ACC112 (cell line): ENCODE measurements around the gene HCN3.

Experiments used
- H2AFZ ChIP-seq: fragments of 200-600 bp; sonication (generic); one replicate; pipeline ENCODE4 v1.6.0; 2017; ENCODE audit warnings: antibody characterized with exemption, low read length; ENCODE audit not compliant: unreplicated experiment
- H3K27ac ChIP-seq: fragments of 200-600 bp; sonication (generic); 2 replicates; pipeline ENCODE4 v1.5.1; 2014; ENCODE audit warnings: low read depth, mild to moderate bottlenecking, antibody characterized with exemption, low read length, moderate library complexity
- H3K27me3 ChIP-seq: fragments of 200-600 bp; sonication (generic); 2 replicates; pipeline ENCODE4 v1.6.1; 2014; ENCODE audit warnings: mild to moderate bottlenecking, antibody characterized with exemption, low read length, moderate library complexity, mixed read lengths; ENCODE audit not compliant: insufficient read depth
- H3K36me3 ChIP-seq: fragments of 200-600 bp; sonication (generic); 2 replicates; pipeline ENCODE4 v1.6.1; 2016; ENCODE audit warnings: mild to moderate bottlenecking, antibody characterized with exemption, low read length, moderate library complexity, mixed read lengths; ENCODE audit not compliant: insufficient read depth
- H3K4me1 ChIP-seq: fragments of 200-600 bp; sonication (generic); one replicate; pipeline ENCODE4 v1.6.1; 2016; ENCODE audit warnings: low read length, mixed read lengths; ENCODE audit not compliant: insufficient read depth, unreplicated experiment, control insufficient read depth
- H3K4me3 ChIP-seq: fragments of 200-600 bp; sonication (generic); 2 replicates; pipeline ENCODE4 v1.5.1; 2014; ENCODE audit warnings: mild to moderate bottlenecking, low read depth, low read length
- H3K79me2 ChIP-seq: fragments of 200-600 bp; sonication (generic); one replicate; pipeline ENCODE4 v1.6.0; 2016; ENCODE audit warnings: low read length; ENCODE audit not compliant: control insufficient read depth, unreplicated experiment, insufficient read depth

Gene HCN3

DNA sequence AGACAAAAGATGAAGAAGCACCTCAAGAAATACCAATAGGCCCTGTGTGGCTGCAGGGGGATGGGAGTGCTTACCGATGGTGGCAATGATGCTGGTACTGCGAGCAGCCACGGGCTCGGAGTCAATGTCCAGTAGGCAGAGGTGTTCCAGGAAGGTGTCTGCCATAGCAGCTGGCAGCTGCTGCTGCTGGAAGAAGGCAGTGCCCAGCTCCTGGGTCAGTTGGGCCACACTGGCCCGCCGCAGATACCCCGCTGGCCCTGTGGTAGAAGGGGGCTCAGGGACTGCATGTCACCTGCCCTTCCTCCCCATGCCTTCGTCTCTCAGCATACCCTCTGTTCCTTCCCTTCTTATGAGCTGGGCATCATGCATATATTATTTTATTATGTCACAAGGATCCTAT, 22.8 kb downstream of the HCN3 start:
- Histone ChIP-seq H2AFZ (no peak overlapping the region), H3K27ac (no peak overlapping the region), H3K79me2 (no peaks in the 10 kb centered on the region), H3K36me3 (no peaks in the 10 kb centered on the region), H3K4me1 (no peaks in the 10 kb centered on the region), H3K27me3 (peaks cover 27% of the 10 kb centered on the region), H3K4me3 (no peak overlapping the region)

DNA sequence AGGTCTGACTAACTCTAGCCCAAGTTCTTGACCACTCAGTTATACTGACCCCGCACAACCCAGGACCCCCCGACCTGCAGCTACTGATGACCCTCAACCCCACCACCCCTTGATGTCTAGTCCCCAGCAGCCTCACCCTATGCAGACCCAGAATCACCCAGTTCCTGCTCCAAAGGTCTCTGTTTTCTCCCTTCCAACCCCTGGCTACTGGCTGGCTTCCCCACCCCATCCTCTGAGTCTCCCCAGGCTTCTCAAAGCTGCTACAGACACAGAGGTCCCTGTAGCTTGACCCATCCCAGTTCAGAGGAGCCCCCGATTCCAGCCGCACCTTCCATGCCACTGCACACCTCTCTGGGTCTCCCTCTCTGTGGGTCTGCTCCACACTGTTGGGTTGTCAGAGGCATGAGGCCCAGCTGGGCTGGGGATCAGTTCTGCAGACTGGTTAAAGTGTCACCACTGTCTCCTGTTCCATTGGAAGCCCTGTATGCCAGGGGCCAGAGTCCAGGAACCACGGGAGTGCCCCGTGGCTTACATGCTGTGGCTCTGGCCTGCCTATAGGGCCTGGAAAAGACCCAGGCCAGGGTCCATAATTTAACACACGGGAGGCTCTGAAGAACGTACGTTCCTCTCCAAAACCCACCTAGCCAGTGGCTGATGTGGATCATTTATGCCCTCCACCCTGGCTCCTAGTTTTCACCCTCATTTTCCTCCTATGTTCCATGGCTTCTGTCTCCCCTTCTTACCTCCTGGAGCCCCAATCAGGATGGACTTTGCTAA, 23.5 kb downstream of the HCN3 start:
- Histone ChIP-seq H3K79me2 (no peaks in the 10 kb centered on the region), H3K27ac (no peak overlapping the region), H3K27me3 (peaks cover 20% of the 10 kb centered on the region), H2AFZ (no peak overlapping the region), H3K36me3 (no peaks in the 10 kb centered on the region), H3K4me1 (peaks cover under 1% of the 10 kb centered on the region), H3K4me3 (no peak overlapping the region)

DNA sequence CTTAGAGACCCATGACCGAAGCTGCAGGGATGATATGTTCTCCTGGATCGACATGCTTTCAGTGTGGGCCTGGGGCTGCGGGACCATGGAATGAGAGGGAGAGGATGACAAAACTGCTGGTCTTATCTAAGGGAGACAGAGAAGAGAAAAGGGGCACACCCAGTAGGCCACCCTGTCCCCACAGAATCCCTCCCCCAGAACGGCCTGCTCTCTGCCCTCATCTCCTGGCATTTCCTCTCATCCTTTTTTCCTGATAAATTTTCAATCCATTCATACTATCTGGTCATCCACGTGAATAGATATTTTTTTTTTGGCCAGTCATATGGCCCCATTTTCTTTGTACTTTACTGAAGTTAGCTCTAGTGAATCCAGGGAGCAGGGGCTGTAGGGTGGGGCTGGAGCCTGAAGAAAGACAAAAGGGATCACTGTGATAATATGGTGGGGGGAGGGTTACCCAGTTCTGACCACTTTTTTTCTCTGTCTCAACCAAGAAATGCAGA, 24.1 kb downstream of the HCN3 start, which contains the start of gene PKLR:
PKLR (minus strand) TSS at position 97 of the 500 bp plus-strand sequence; CDS start at position 54, 43 bp downstream.
- peaks cover 4% of the 10 kb centered on the region for H3K4me1 ChIP-seq
- no peaks in the 10 kb centered on the region for H3K36me3 ChIP-seq
- no peak within 1 kb of the TSS for H2AFZ ChIP-seq
- H3K79me2 ChIP-seq = no peaks in the 10 kb centered on the region
- H3K27me3 ChIP-seq = peaks cover 13% of the 10 kb centered on the region
- H3K27ac ChIP-seq = no peak within 1 kb of the TSS
- no peak within 1 kb of the TSS for H3K4me3 ChIP-seq

DNA sequence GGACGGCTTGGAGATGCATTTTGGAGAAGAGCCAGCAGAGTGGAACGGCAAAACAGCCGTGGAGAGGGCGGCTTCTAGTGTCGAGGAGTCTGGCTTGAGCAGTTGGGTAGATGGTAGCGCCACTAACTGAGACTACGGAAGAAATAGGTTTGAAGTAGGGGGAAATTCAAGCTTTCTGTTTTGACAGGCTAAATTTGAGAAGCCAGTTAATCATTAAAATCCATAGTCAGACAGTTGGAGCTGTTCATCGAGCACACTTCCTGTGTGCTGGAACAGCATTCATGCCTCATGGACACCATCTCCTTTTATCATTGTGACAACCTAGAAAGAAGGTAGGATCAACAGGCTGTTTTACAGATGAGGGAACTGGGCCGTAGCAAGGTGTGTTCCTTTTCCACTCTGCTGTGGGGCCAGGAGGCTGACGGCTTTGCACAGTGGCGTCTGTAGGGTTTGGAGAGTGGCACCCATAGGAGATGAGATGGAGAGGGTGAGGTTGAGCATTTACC, 27.3 kb downstream of the HCN3 start:
- no peak overlapping the region for H3K4me3 ChIP-seq
- no peaks in the 10 kb centered on the region for H3K36me3 ChIP-seq
- H3K27ac ChIP-seq = no peak overlapping the region
- H3K79me2 ChIP-seq = peaks cover 9% of the 10 kb centered on the region
- H3K27me3 ChIP-seq = no peaks in the 10 kb centered on the region
- H3K4me1 ChIP-seq = peaks cover 10% of the 10 kb centered on the region
- no peak overlapping the region for H2AFZ ChIP-seq

DNA sequence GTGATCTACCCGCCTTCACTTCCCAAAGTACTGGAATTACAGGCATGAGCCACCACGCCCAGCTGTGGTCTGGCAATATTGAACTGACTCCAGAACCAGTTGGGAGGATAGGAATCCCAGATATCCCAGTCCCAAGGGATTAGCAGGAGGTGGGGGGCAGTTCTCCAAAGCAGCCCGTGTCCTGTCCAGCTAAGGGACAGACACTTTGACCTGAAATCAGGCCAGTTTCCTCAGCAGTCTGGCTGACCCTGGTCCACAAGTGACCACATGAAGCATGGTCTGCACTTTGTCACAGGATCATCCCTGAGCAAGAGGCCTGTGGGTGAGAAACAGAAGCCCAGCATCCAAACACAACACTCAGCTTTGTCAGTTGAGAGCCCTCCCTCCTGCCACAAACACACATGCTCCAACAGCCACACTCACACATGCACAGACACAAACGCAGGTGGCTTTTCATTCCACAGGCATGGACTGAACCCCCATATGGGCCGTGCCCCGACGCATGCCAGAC, 28.7 kb downstream of the HCN3 start:
- Histone ChIP-seq H3K27ac (no peak overlapping the region), H3K4me3 (no peak overlapping the region), H3K36me3 (no peaks in the 10 kb centered on the region), H2AFZ (peak overlapping the region; percentile 3), H3K27me3 (no peaks in the 10 kb centered on the region), H3K79me2 (peaks cover 22% of the 10 kb centered on the region), H3K4me1 (peaks cover 20% of the 10 kb centered on the region)

DNA sequence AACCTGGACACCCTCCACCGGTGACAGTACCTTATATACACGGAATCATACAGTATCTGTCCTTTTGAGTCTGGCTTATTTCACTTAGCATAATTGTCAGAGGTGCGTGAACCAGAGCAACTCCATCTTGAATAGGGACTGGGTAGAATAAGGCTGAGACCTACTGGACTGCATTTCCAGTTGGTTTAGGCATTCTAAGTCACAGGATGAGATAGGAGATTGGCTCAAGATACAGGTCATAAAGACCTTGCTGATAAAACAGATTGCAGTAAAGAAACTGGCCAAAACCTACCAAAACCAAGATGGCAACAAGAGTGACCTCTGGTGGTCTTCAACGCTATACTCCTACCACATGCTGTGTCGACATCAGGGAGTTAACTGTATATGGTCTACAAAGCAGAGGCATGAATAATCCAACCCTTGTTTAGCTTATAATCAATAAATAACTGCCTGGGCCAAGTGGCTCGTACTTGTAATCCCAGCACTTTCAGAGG, 30.0 kb downstream of the HCN3 start:
- 0 out of 2 replicates have a peak overlapping the region, but pooled peaks have one; percentile 97 for H3K27ac ChIP-seq
- H3K4me1 ChIP-seq = peaks cover 24% of the 10 kb centered on the region
- peaks cover under 1% of the 10 kb centered on the region; the same call in 1 of the 2 replicates for H3K36me3 ChIP-seq
- no peaks in the 10 kb centered on the region for H3K27me3 ChIP-seq
- H3K4me3 ChIP-seq = no peak overlapping the region
- no peak overlapping the region for H2AFZ ChIP-seq
- H3K79me2 ChIP-seq = peaks cover 34% of the 10 kb centered on the region

DNA sequence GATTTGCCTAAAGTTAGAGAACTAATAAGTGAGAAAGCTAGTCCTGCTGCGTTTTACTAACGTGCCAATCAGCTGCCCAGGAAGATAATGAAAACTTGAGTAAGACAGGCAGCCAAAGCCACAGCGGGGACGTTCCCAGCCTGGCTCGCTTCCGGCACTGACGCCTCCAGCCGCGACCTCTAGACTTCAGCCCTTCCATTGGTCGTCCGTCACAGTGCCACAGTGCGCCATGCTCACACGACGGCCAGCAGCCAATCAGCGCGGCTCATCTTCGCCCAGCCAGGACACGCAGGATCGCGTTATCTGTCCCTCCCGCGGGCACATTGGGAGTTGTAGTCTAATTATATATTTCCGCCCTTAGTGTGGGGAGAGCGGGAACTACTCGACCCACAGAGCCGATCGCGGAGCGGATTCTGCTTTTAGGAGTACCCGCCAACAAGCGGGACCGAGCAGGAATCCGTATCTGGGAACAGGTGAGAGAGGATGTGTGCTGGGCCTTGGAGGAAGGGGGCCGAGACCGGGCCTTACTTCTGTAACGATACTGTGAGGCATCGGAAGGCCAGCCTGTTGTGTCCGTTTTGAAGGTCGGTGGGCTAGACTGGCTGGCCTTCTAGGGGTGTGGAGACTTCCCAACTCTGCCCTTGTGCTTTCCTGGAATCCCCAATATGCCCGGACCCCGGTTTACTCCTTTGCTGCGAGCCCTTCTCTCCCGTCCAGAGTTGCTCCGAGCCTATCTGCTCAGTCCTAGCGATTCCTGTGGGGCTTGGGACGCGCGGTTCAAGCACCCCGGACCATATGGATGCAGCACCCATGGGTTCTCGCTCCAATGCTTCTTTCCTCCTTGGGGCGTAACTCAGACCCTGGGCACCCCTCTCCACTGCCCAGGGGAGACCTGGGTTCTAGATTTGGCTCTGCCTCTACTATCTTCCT, 31.5 kb downstream of the HCN3 start, which contains the start of gene FDPS:
FDPS (plus strand) TSS at position 374 of the 930 bp plus-strand sequence. CDS start 924 bp downstream, outside the sequence.
- peaks cover 24% of the 10 kb centered on the region for H3K4me1 ChIP-seq
- H2AFZ ChIP-seq = peak within 1 kb of the TSS; percentile 91
- no peaks in the 10 kb centered on the region for H3K27me3 ChIP-seq
- H3K36me3 ChIP-seq = peaks cover 7% of the 10 kb centered on the region; the same call in 1 of the 2 replicates
- peak within 1 kb of the TSS; percentile 97 for H3K27ac ChIP-seq
- H3K4me3 ChIP-seq = peak within 1 kb of the TSS; percentile 80
- H3K79me2 ChIP-seq = peaks cover 38% of the 10 kb centered on the region

DNA sequence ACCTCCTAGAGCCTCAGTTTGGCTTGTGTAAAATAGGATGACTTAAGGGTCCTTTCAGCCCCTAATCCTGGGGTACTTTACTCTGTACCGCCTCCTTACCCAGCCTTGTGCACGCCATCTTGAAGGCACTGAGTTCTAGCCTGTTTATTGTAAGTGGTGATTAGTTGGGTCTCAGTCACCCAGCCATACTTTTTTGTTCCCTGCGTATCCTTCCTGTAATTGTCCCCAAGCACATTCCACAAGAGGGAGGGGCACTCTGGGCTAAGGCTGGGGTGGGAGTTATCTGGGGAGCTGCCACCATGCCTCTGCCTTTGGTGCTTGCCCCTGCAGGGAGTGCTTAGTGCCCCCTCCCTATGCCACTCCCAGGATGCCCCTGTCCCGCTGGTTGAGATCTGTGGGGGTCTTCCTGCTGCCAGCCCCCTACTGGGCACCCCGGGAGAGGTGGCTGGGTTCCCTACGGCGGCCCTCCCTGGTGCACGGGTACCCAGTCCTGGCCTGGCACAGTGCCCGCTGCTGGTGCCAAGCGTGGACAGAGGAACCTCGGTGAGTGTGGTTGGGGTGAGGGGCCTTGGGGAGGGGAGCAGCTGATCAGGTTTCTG, 32.3 kb downstream of the HCN3 start:
- no peaks in the 10 kb centered on the region for H3K27me3 ChIP-seq
- peak overlapping the region; percentile 97 for H3K27ac ChIP-seq
- H3K4me1 ChIP-seq = peaks cover 24% of the 10 kb centered on the region
- peaks cover 38% of the 10 kb centered on the region for H3K79me2 ChIP-seq
- H2AFZ ChIP-seq = peak overlapping the region; percentile 11
- H3K4me3 ChIP-seq = peak overlapping the region; percentile 80
- H3K36me3 ChIP-seq = peaks cover 7% of the 10 kb centered on the region; the same call in 1 of the 2 replicates

DNA sequence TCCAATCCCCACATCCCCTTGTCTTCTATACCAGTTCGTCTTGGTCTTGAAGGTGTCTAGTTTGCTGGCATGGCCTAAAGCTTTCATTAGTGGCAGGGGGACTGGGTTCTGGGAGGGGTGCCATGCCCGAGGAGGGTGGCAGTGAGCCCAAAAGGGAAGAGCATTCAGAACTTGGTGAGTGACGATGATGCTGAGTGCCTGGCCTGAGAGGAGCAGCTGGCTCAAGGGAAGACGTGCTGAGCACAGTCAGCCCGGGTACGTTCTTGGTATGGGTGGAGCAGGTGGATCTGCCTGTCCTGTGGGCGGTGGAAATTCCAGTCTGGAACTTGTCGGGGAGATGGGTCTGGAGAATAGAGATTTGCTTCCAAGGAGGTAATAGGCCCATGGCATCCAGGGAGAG, 36.0 kb downstream of the HCN3 start:
- Histone ChIP-seq H3K27ac (no peak overlapping the region), H3K79me2 (peaks cover 38% of the 10 kb centered on the region), H3K27me3 (no peaks in the 10 kb centered on the region), H3K4me3 (no peak overlapping the region), H3K36me3 (peaks cover 7% of the 10 kb centered on the region; the same call in 1 of the 2 replicates), H3K4me1 (peaks cover 14% of the 10 kb centered on the region), H2AFZ (no peak overlapping the region)
